Kidney capillary endothelial cell (primary cell): ENCODE data around the gene CLCN6.

Experiments used
- DNase-seq: peaks from one replicate; pipeline ENCODE4 v3.0.0-alpha.2; 2018; ENCODE audit warnings: low spot score

The CLCN6 gene

GRCh38 chr1:11831945-11832725 lies 26.1 kb downstream of the CLCN6 start:
- no peak for DNase-seq

GRCh38 chr1:11833497-11833896 lies 27.5 kb downstream of the CLCN6 start:
- DNase-seq: no peak

- DNase-seq: no peak
Measured at GRCh38 chr1:11833900-11834299, 27.9 kb downstream of the CLCN6 start.

GRCh38 chr1:11835441-11836225 lies 29.6 kb downstream of the CLCN6 start:
- DNase-seq: no peak

- DNase-seq: no peak
Measured at GRCh38 chr1:11836955-11837766, 31.2 kb downstream of the CLCN6 start.

GRCh38 chr1:11837767-11838348 lies 31.9 kb downstream of the CLCN6 start:
- DNase-seq: no peak

- peak; percentile 67 for DNase-seq
Measured at GRCh38 chr1:11838349-11839272, 32.6 kb downstream of the CLCN6 start.

GRCh38 chr1:11839727-11840705 lies 34.0 kb downstream of the CLCN6 start:
- no peak for DNase-seq

- DNase-seq: no peak
Measured at GRCh38 chr1:11841245-11842153, 35.5 kb downstream of the CLCN6 start.

GRCh38 chr1:11842154-11843041 lies 36.4 kb downstream of the CLCN6 start:
- no peak for DNase-seq

- DNase-seq: peak; percentile 15
Measured at GRCh38 chr1:11845641-11846335, 39.8 kb downstream of the CLCN6 start.

GRCh38 chr1:11847667-11848372 lies 41.8 kb downstream of the CLCN6 start, which contains the start of gene NPPA:
NPPA (minus strand) TSS chr1:11847783; CDS start chr1:11847684, 99 bp downstream.
- DNase-seq: no peak

- no peak for DNase-seq
Measured at GRCh38 chr1:11848373-11848700, 42.3 kb downstream of the CLCN6 start.

GRCh38 chr1:11850156-11850555 lies 44.2 kb downstream of the CLCN6 start:
- DNase-seq: no peak

GRCh38 chr1:11851180-11851579 lies 45.2 kb downstream of the CLCN6 start:
- no peak for DNase-seq

- no peak for DNase-seq
Measured at GRCh38 chr1:11854519-11854918, 48.5 kb downstream of the CLCN6 start.
